Measurements from ENCODE around the gene ARPC4.

GRCh38 chr3:9777694-9778021, 15.2 kb upstream of the ARPC4 start:
- TF ChIP-seq GATA2 (IDR thresholded peaks at IDR 0.05; ENCODE audit: low read depth, low read length) (no peak), GATA3 (IDR thresholded peaks at IDR 0.05; ENCODE audit: low read depth, low read length) (no peak)

All from SH-SY5Y (cell line).